NB4 (cell line): ENCODE data around the gene PNLIPRP3.
A peak's percentile ranks its signal among the peaks of the same experiment; 100 is the strongest.

Source experiments
- DNase-seq: peaks from one replicate; pipeline ENCODE4 v3.0.0; 2010; ENCODE audit warnings: low read depth
- H3K4me3 ChIP-seq: one replicate; pipeline ENCODE4 v1.5.1; 2011; ENCODE audit warnings: mild to moderate bottlenecking, low read depth, low read length, moderate library complexity
- CTCF ChIP-seq: IDR thresholded peaks from one replicate; pipeline ENCODE4 v1.5.1; 2012; ENCODE audit warnings: low read depth, low read length
- MAX ChIP-seq: IDR thresholded peaks from 2 replicates; pipeline ENCODE4 v1.6.1; 2011; ENCODE audit warnings: low read depth, low read length
- MYC ChIP-seq: IDR thresholded peaks from 2 replicates; pipeline ENCODE4 v1.6.1; 2011; ENCODE audit warnings: low read depth, low read length
- POLR2A ChIP-seq: IDR thresholded peaks from 2 replicates; pipeline ENCODE4 v1.6.1; 2011; ENCODE audit warnings: mild to moderate bottlenecking; ENCODE audit not compliant: insufficient read length; ENCODE audit errors: extremely low read depth

The PNLIPRP3 gene

GRCh38 chr10:116437076-116437692, 9.5 kb downstream of the PNLIPRP3 start:
- no peak overlapping the region for H3K4me3 ChIP-seq
- DNase-seq: no peak
- TF ChIP-seq MAX (no peak), POLR2A (no peak), MYC (no peak), CTCF (no peak)

GRCh38 chr10:116440330-116441030, 12.8 kb downstream of the PNLIPRP3 start:
- TF ChIP-seq CTCF: no peak
- no peak for TF ChIP-seq MAX
- no peak for TF ChIP-seq MYC
- TF ChIP-seq POLR2A: no peak
- no peak for DNase-seq

GRCh38 chr10:116444527-116445142, 17.0 kb downstream of the PNLIPRP3 start:
- DNase-seq: peak; percentile 53
- TF ChIP-seq POLR2A (no peak), CTCF (peak; percentile 82), MAX (no peak)
- H3K4me3 ChIP-seq: no peak overlapping the region

More at GRCh38 chr10:116440330-116441030, 12.8 kb downstream of the PNLIPRP3 start:
- no peak overlapping the region for H3K4me3 ChIP-seq

GRCh38 chr10:116450861-116451260, 23.2 kb downstream of the PNLIPRP3 start:
- TF ChIP-seq MAX (no peak), MYC (no peak), CTCF (no peak)
- no peak for DNase-seq
- no peak overlapping the region for H3K4me3 ChIP-seq

- TF ChIP-seq POLR2A (no peak), CTCF (no peak), MYC (no peak), MAX (no peak)
- H3K4me3 ChIP-seq: no peak overlapping the region
Measured at GRCh38 chr10:116451711-116452337, 24.2 kb downstream of the PNLIPRP3 start.

More at GRCh38 chr10:116451711-116452337, 24.2 kb downstream of the PNLIPRP3 start:
- no peak for DNase-seq
